Activated naive CD8-positive, alpha-beta T cell treated with anti-CD3 and anti-CD28 coated beads for 36 hours (primary cell): ENCODE data around the gene NFKBIA. TPM values are rescaled to one million over a fixed set of nuclear protein-coding genes. Genes with fewer than 3 reads are reported as not detected.
"Not testable (repeated sequence)": the region's sequence is repeated elsewhere in the genome, so short reads cannot be mapped to it uniquely, and the experiment has no call there.

Experiments used
- DNase-seq: peaks from one replicate; pipeline ENCODE4 v3.0.0; 2021
- H3K27ac Mint-ChIP-seq: one replicate; pipeline ENCODE4 v1.8.0; 2022; ENCODE audit warnings: mild to moderate bottlenecking, moderate library complexity, mixed read lengths
- H3K27me3 Mint-ChIP-seq: one replicate; pipeline ENCODE4 v1.8.0; 2022; ENCODE audit warnings: mild to moderate bottlenecking, mixed read lengths
- H3K36me3 Mint-ChIP-seq: one replicate; pipeline ENCODE4 v1.8.0; 2021; ENCODE audit warnings: mild to moderate bottlenecking, mixed read lengths
- H3K4me1 Mint-ChIP-seq: one replicate; pipeline ENCODE4 v1.8.0; 2021; ENCODE audit warnings: mixed read lengths
- H3K4me3 Mint-ChIP-seq: one replicate; pipeline ENCODE4 v1.8.0; 2022; ENCODE audit warnings: mild to moderate bottlenecking, moderate library complexity, mixed read lengths
- H3K9me3 Mint-ChIP-seq: one replicate; pipeline ENCODE4 v1.8.0; 2022; ENCODE audit warnings: mixed read lengths
- total RNA-seq, 2 experiments: library from RNA; stranded (reverse); gene quantifications; one replicate each; pipeline ENCODE4 v1.2.3, GENCODE V29; 2021

Gene NFKBIA
- total RNA-seq, 2 experiments from 2014 or later: 395 to 400 TPM

GRCh38 chr14:35388656-35389314, 15.8 kb downstream of the NFKBIA start:
- Mint-ChIP-seq H3K9me3 (no peaks in the 10 kb centered on the region), H3K27me3 (no peaks in the 10 kb centered on the region), H3K4me1 (no peaks in the 10 kb centered on the region), H3K36me3 (no peaks in the 10 kb centered on the region), H3K27ac (no peak overlapping the region), H3K4me3 (no peak overlapping the region)
- DNase-seq: no peak

- Mint-ChIP-seq H3K4me1 (no peaks in the 10 kb centered on the region), H3K27me3 (no peaks in the 10 kb centered on the region), H3K36me3 (no peaks in the 10 kb centered on the region), H3K27ac (no peak overlapping the region), H3K4me3 (no peak overlapping the region), H3K9me3 (no peaks in the 10 kb centered on the region)
- DNase-seq: no peak
These were observed 16.6 kb downstream of the NFKBIA start for GRCh38 chr14:35387713-35388579.

- H3K27ac Mint-ChIP-seq: no peak overlapping the region
- H3K27me3 Mint-ChIP-seq: no peaks in the 10 kb centered on the region
- no peaks in the 10 kb centered on the region for H3K4me1 Mint-ChIP-seq
- H3K9me3 Mint-ChIP-seq: no peaks in the 10 kb centered on the region
- H3K36me3 Mint-ChIP-seq: no peaks in the 10 kb centered on the region
- DNase-seq: no peak
- no peak overlapping the region for H3K4me3 Mint-ChIP-seq
These were observed 17.3 kb downstream of the NFKBIA start for GRCh38 chr14:35387219-35387618.

GRCh38 chr14:35386673-35387125, 17.9 kb downstream of the NFKBIA start:
- Mint-ChIP-seq H3K27me3 (no peaks in the 10 kb centered on the region), H3K27ac (no peak overlapping the region), H3K4me1 (no peaks in the 10 kb centered on the region), H3K36me3 (no peaks in the 10 kb centered on the region), H3K4me3 (no peak overlapping the region), H3K9me3 (no peaks in the 10 kb centered on the region)
- no peak for DNase-seq

GRCh38 chr14:35385042-35385839, 19.3 kb downstream of the NFKBIA start:
- no peak for DNase-seq
- H3K4me1 Mint-ChIP-seq: no peaks in the 10 kb centered on the region
- no peaks in the 10 kb centered on the region for H3K36me3 Mint-ChIP-seq
- H3K27ac Mint-ChIP-seq: no peak overlapping the region
- no peak overlapping the region for H3K4me3 Mint-ChIP-seq
- H3K9me3 Mint-ChIP-seq: no peaks in the 10 kb centered on the region
- no peaks in the 10 kb centered on the region for H3K27me3 Mint-ChIP-seq

GRCh38 chr14:35384455-35385041, 20.0 kb downstream of the NFKBIA start:
- Mint-ChIP-seq H3K4me1 (no peaks in the 10 kb centered on the region), H3K36me3 (no peaks in the 10 kb centered on the region), H3K4me3 (no peak overlapping the region), H3K27me3 (no peaks in the 10 kb centered on the region), H3K9me3 (no peaks in the 10 kb centered on the region), H3K27ac (no peak overlapping the region)
- no peak for DNase-seq

- H3K27me3 Mint-ChIP-seq: no peaks in the 10 kb centered on the region
- no peak overlapping the region for H3K27ac Mint-ChIP-seq
These were observed 20.7 kb downstream of the NFKBIA start for GRCh38 chr14:35383569-35384454.

GRCh38 chr14:35380794-35381193, 23.8 kb downstream of the NFKBIA start:
- H3K9me3 Mint-ChIP-seq: no peaks in the 10 kb centered on the region
- no peaks in the 10 kb centered on the region for H3K36me3 Mint-ChIP-seq
- peaks cover 2% of the 10 kb centered on the region for H3K4me1 Mint-ChIP-seq
- H3K27ac Mint-ChIP-seq: no peak overlapping the region
- DNase-seq: no peak
- H3K4me3 Mint-ChIP-seq: no peak overlapping the region
- no peaks in the 10 kb centered on the region for H3K27me3 Mint-ChIP-seq

More at GRCh38 chr14:35383569-35384454, 20.7 kb downstream of the NFKBIA start:
- Mint-ChIP-seq H3K4me1 (no peaks in the 10 kb centered on the region), H3K9me3 (no peaks in the 10 kb centered on the region), H3K4me3 (no peak overlapping the region), H3K36me3 (no peaks in the 10 kb centered on the region)
- DNase-seq: no peak

GRCh38 chr14:35379234-35379933, 25.2 kb downstream of the NFKBIA start:
- H3K4me3 Mint-ChIP-seq, DNase-seq, H3K9me3 Mint-ChIP-seq, H3K4me1 Mint-ChIP-seq, H3K36me3 Mint-ChIP-seq, H3K27ac Mint-ChIP-seq, H3K27me3 Mint-ChIP-seq: not testable (repeated sequence)

GRCh38 chr14:35378425-35379233, 25.9 kb downstream of the NFKBIA start:
- H3K9me3 Mint-ChIP-seq: no peaks in the 10 kb centered on the region
- no peak overlapping the region for H3K27ac Mint-ChIP-seq
- no peaks in the 10 kb centered on the region for H3K27me3 Mint-ChIP-seq
- H3K36me3 Mint-ChIP-seq: no peaks in the 10 kb centered on the region
- no peak overlapping the region for H3K4me3 Mint-ChIP-seq
- no peak for DNase-seq
- peaks cover 7% of the 10 kb centered on the region for H3K4me1 Mint-ChIP-seq

GRCh38 chr14:35375558-35376025, 29.0 kb downstream of the NFKBIA start:
- H3K4me1 Mint-ChIP-seq: peaks cover 14% of the 10 kb centered on the region
- no peaks in the 10 kb centered on the region for H3K27me3 Mint-ChIP-seq
- no peak overlapping the region for H3K4me3 Mint-ChIP-seq
- H3K36me3 Mint-ChIP-seq: peaks cover 4% of the 10 kb centered on the region
- H3K9me3 Mint-ChIP-seq: peaks cover 4% of the 10 kb centered on the region
- no peak overlapping the region for H3K27ac Mint-ChIP-seq
- DNase-seq: no peak

GRCh38 chr14:35374263-35374712, 30.3 kb downstream of the NFKBIA start:
- Mint-ChIP-seq H3K36me3 (peaks cover 4% of the 10 kb centered on the region), H3K4me3 (no peak overlapping the region), H3K27me3 (no peaks in the 10 kb centered on the region), H3K4me1 (peaks cover 20% of the 10 kb centered on the region), H3K27ac (no peak overlapping the region), H3K9me3 (peaks cover 4% of the 10 kb centered on the region)
- DNase-seq: no peak

- not testable (repeated sequence) for H3K27ac Mint-ChIP-seq, H3K9me3 Mint-ChIP-seq, H3K27me3 Mint-ChIP-seq, H3K4me3 Mint-ChIP-seq, H3K36me3 Mint-ChIP-seq, DNase-seq
- peaks cover 30% of the 10 kb centered on the region for H3K4me1 Mint-ChIP-seq
These were observed 31.3 kb downstream of the NFKBIA start for GRCh38 chr14:35373208-35373607.
